HG03135 (cell line): Measurements from ENCODE around the gene HS3ST1.
"Not testable (repeated sequence)": the region's sequence is repeated elsewhere in the genome, so short reads cannot be mapped to it uniquely, and the experiment has no call there.

ENCODE experiments used
- ATAC-seq: cut with Tn5 transposase; IDR thresholded peaks from one replicate; pipeline ENCODE4 v1.9.1; 2021; ENCODE audit warnings: mild to moderate bottlenecking, moderate library complexity; ENCODE audit not compliant: unreplicated experiment

HS3ST1 gene

GRCh38 chr4:11407551-11407950 lies 21.1 kb downstream of the HS3ST1 start:
- no peak for ATAC-seq

DNA sequence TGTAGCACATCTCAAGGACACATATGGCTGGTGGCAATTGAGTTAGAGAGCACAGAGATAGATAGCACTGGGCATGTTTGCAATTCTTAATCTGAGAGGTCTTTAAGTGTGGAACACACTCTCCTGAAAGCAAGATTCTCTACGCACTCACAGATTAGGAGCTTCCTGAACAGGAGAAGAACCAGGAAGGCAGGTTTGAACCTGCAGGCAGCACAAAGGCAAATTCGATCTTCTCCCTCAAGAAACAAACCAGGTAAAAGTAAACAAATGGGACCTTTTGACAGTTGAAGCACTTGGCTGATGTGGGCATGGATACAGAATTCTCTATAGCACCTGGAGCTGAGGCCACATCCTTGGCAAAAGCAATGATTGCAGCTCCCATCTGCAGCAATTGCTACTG lies 24.3 kb downstream of the HS3ST1 start:
- no peak for ATAC-seq

GRCh38 chr4:11402192-11402591 lies 26.5 kb downstream of the HS3ST1 start:
- peak; percentile 40 for ATAC-seq

DNA sequence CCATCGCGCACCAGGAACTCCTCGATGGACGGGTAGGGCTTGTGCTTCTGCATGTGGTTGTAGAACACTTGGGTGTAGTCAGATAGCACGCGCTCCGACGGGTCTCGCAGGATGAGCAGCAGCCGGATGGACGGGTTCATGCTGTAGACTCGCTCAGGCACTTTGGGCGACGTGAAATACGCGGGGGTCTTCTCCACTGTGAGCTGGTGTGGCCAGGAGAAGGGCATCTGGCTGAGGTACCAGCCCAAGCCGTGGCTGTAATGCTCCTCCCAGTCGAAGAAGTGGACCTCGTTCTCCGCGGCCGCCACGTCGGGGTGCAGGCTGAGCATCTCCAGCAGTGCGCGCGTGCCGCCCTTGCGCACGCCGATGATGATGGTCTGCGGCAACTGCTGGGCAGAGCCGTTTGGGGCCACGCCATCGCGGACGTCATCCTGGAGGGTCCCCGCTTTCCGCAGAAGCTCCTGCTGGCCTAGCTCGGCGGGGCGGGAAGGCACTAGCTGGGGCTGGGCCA lies 29.2 kb downstream of the HS3ST1 start:
- no peak for ATAC-seq

DNA sequence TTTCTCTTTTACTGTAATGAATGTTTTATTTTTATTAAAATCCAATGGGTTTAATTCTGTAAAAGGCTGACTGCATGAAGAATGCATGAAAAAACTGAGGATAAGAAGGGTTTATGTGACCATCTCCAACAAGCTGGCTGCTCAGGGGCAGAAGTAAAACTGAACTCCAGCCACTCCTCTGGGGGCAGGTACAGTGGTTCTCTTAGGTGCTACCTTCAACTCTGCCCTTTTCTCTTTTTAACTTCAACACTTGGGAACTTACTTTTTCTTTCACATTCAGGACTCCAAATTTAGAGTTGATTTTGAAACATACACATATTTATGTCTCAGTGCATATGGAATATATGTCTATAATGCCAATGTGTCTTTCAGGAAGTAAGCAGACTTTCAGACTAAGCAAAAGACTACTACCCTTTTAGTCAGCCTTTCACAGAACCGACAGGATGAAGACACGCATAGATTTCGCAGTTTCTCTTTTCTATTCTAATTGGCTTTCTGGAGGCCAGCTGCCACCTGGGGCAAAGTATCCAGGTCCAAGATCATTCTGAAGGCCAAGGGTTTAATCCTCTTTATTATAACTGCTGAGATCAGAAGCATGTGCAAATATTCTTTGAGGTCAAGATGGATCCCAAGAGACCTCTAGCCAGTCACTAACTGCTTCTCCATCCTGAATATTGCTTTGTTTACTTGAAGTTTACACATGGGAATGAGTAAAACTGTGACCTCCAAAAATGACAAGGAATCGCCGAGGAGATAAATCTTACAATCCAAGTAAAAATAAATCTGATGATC lies 30.7 kb downstream of the HS3ST1 start:
- peak; percentile 61 for ATAC-seq

- no peak for ATAC-seq
These were observed 31.5 kb downstream of the HS3ST1 start for GRCh38 chr4:11397146-11397545.

- no peak for ATAC-seq
These were observed 35.1 kb downstream of the HS3ST1 start for GRCh38 chr4:11393551-11393950.

DNA sequence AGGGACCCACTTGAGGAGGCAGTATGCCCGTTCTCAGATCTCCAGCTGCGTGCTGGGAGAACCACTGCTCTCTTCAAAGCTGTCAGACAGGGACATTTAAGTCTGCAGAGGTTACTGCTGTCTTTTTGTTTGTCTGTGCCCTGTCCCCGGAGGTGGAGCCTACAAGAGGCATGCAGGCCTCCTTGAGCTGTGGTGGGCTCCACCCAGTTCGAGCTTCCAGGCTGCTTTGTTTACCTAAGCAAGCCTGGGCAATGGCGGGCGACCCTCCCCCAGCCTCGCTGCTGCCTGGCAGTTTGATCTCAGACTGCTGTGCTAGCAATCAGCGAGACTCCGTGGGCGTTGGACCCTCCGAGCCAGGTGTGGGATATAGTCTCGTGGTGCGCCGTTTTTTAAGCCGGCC lies 44.6 kb downstream of the HS3ST1 start:
- ATAC-seq, result not testable (repeated sequence)

DNA sequence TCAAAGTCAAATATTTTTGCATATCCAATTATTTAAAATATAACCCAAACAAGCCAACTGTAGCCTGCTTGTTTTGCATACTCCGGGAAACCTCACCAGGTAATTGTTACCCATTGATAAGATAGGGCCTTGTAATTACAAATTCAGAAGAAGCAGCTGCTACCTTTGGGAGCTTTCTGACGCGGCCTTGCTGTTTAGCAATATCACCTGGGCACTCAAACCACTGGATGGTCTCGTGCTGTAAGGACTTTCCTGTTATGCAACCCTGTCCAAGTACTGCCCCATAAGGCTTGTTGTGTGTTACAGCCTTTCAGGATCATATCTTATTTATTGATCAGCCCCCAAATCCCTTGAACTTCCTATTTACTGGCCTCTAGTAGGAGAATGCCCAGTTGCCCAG lies 52.1 kb downstream of the HS3ST1 start:
- ATAC-seq, result no peak

GRCh38 chr4:11376146-11376545 lies 52.5 kb downstream of the HS3ST1 start:
- no peak for ATAC-seq

DNA sequence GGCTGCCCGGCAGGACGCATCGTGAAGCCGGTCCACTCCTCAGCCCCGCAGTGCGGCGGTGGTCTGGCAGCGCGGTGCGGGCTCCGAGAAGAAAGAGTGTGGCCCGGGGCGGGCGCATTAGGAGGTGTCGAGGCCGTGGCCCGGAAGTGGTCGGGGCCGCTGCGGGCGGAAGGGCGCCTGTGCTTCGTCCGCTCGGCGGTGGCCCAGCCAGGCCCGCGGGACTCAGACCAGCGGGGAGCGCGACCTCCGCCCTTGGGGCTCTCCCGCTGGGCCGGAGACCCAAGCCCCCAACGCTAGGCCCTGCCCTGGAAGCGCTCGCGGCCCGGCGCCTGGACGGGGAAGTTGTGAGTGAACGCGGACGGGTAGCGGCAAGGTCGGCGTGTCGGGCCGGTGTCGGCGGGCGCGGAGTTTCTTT lies 60.0 kb downstream of the HS3ST1 start:
- no peak for ATAC-seq

DNA sequence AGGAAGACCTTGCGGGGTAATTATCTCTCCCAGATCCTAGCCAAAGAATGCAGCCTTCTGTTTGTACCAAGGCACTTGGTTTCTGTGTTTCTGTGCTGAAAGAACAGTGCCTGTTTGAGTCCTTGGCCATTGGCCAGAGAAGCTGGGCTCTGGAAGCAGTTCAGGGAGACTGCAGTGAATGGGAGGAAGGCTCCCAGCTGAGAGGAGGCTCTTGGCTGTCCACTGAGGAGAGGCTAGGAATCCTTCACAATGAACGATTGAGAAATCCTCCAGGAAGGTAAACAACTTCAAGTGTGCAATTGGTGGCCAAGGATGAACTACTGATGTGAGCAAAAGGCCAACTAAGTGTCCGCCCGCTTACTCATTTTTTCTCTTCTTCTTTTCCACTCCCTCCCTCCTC lies 61.3 kb downstream of the HS3ST1 start:
- no peak for ATAC-seq

DNA sequence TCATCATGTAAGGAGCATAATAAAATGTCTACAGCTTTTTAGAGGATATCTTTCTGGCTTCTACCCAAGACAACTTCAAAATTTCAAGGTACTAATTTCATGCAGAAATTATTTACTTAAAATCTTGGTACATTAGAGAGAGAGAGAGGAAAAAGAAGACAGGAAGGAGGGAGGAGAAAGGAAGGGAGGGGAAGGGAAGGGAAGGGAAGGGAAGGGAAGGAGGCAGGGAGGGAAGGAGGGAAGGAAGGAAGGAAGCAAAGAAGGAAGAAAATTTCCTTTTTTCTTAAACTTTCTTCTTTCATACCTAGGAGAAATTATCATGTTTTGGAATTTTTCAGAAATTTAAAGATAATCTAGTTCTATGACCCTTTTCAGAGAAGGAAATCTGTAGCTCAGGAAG lies 61.8 kb downstream of the HS3ST1 start:
- no peak for ATAC-seq

- no peak for ATAC-seq
These were observed 63.7 kb downstream of the HS3ST1 start for GRCh38 chr4:11365039-11365438.

DNA sequence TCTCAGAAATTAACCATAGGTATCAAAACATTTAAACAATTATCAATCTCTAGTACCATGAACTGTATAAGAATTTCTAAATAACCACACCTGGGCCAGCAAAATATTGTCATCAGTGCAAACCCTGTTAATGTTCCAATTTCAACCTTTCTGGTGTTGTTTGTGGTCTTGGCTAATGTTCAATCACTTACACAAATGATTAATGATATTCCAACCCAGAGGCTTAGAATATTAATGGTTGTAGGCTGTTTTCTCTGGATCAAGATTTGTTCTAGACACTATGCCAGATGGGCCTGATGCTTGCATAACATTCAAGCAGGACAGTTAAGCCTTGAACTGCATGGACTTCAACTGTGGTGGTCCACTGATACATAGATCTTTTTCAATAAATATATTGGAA lies 69.1 kb downstream of the HS3ST1 start:
- ATAC-seq, result no peak

GRCh38 chr4:11355226-11355625 lies 73.5 kb downstream of the HS3ST1 start:
- ATAC-seq, result no peak

DNA sequence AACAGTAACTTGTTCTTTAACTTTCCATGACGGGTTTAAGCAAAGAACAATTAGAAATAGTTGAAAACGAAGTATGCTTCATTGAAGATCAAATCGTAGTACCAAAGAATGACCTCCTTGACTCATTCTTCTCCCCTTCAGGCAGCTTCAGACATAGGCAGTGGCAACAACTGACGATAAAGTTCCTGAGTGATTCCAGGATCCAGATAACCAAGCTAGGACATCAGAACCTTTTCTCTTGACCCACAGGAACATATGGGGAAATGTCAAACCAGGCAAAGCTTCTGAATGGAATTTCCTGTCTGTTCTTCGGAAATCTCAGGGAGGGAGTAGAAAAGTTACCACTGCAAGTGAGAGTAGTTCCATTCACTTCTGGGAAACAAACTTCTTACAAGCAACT lies 74.2 kb downstream of the HS3ST1 start:
- ATAC-seq, result no peak

DNA sequence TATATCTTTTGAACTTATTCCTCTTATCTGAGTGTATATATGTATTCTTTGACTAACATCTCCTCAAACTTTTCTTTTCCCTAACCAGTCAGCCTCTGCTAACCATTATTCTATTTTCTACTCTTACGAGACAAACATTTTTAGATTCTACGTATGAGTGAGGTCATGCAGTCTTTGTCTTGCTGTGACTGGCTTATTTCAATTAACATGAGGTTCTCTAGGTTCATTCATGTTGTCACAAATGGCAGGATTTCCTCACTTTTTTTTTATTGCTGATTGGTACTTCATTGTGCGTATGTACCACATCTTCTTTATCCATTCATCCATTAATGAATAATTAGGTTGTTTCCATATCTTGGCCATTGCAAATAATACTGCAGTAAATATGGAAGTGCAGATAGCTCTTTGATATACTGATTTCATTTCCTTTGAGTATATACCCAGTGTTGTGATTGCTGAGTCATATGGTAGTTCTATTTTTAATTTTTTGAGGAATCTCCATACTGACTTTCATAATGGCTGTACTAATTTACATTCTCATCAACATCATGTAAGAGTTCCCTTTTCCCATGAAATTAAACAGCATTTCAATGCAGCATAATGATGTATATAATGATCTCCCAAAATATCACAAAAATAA lies 80.1 kb downstream of the HS3ST1 start:
- no peak for ATAC-seq

GRCh38 chr4:11344916-11345315 lies 83.8 kb downstream of the HS3ST1 start:
- no peak for ATAC-seq

GRCh38 chr4:11343536-11343935 lies 85.2 kb downstream of the HS3ST1 start:
- no peak for ATAC-seq
